HG02610 (cell line): Measurements from ENCODE around the gene URB2.
"Not testable (repeated sequence)": the region's sequence is repeated elsewhere in the genome, so short reads cannot be mapped to it uniquely, and the experiment has no call there.

ENCODE experiments used
- ATAC-seq: cut with Tn5 transposase; IDR thresholded peaks from one replicate; pipeline ENCODE4 v1.9.1; 2021; ENCODE audit warnings: mild to moderate bottlenecking, moderate library complexity; ENCODE audit not compliant: unreplicated experiment

URB2 gene

DNA sequence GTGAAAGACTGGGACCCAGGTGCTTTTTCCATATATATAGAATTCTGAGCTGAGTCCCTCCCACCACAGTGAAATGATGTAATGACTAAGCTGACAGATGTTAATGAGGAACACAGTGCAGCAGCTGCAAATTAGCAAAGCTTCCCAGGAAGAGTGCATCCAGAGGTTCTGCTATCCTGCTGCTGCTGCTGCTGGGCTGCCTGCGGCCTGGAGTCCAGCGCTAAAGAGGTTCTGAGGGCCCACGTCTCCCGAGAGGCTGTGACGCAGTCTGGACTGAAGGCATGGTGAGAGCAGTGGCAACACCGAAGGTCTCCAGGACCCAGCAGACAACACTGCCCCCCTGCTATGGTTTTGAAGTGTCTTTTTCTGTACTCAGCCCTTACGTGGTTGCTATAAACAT lies 63.9 kb downstream of the URB2 start:
- ATAC-seq, result no peak

DNA sequence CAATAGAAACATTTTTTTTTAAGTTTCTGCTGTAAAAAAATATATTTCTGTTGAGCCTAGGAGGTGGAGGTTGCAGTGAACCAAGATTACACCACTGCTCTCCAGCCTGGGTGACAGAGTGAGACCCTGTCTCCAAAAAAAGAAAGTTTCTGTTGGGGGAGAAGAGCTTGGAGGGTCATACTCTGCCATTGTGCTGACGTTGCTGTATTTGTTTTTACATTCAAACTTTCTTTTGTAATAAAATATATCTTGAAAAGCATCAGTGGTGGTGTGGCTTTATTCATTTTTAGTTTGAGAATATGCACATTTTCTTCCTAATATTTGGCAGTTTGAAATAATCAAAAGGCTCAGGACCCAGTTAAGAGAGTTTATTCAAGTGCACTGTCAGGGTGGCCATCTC lies 64.6 kb downstream of the URB2 start:
- ATAC-seq, result no peak

DNA sequence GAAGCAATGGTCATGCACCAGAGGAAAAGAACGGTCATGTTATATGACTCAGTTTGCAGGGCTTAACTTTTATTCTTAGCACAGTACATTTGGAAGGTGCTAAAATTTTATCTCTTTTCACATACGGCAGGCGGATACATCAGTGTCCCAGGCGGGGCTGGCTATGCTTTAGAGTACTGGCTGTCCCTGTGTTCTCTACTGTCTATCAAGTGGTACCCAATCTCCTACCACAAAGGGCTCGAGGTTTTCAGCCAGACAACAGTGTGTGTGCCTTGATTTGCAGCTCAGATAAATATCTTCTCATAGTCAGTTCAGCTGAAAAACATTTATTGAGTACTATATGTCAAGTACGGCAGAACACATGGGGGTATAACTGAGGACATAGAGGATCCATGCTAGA lies 65.3 kb downstream of the URB2 start:
- ATAC-seq, result no peak

DNA sequence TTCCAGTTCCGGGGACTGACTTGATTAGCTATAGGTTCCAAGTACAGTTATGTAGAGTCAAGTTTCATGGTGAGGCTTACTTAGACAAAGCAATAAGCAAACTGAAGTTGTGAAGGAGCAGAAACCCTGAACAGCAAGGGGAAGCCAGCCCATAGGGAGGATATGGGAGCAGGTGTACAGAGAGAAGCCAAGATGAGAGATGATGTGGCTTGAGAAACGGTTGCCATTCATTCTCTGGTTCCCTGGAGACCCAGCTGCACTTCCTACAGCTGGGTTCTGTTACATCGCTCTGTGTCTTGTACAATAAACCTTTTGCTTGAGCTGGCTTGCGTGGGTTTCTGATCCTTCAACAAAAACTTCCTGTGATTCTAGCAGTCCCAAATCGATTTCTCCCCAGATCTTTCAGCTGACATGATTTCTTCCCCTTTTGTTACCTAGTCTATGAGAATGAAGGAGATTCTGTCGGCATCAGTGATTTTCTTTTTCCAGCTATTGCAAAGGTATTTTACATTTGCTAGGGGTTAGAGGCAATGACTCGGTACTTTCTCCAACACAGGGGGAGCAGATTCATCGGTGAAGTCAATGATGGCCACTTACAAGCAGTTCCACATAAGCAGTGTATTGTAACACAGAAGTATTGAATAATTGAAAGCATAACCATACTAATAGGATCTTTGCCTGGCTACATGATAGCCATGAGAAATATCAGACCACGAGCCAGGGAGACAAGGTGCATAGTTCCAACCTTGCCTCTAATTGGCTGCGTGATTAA lies 67.3 kb downstream of the URB2 start:
- peak; percentile 49 for ATAC-seq

DNA sequence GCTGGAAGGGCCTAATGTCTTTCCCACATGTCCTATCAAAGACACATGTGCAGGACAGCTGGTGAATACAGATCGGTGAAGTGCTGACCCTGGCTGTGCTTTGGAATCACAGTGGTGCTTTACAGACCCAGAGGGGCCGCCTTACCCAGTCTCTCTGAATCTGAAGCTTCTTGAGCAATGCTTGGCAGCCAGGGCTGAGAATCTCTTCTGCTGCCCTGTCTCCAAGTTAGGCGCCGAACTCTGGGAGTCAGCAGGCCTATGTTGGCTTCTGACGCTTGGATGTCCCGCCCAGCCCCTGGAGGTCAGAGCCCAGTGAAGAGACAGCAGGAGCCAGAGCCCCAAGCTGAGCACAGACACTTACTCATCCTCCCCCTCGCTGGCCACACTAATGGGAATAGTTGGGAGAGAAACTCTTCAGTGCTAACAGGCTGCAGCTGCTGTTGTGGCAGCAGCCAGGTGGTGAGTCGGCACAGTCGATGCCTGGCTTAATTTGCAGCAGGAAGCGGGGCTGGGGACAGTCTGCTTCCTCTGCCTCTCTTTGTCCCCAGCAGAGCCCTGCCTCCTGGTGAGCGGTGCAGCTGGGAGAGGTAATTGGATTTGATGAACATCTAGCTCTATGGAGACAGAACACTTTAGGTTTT lies 68.1 kb downstream of the URB2 start:
- ATAC-seq, result no peak

DNA sequence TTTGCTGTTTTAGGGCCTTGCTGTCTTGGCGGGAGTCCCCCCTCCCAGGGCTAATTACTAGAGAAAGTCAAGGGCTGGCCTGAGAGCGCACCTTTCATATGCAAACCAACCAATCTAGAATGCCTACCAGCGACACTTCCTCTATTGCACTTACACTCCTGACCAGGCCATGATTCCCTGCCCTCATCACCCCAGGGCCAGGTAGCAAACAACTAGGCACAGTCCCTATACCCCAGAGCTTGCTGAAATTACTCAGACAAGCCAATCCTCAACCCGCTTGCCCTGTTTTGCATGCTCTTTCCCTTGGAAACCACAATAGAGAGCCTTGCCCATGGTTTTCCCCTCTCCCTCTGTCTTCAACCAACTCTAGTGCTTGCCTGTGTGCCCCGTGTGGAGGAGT lies 70.3 kb downstream of the URB2 start:
- ATAC-seq, result peak; percentile 41

DNA sequence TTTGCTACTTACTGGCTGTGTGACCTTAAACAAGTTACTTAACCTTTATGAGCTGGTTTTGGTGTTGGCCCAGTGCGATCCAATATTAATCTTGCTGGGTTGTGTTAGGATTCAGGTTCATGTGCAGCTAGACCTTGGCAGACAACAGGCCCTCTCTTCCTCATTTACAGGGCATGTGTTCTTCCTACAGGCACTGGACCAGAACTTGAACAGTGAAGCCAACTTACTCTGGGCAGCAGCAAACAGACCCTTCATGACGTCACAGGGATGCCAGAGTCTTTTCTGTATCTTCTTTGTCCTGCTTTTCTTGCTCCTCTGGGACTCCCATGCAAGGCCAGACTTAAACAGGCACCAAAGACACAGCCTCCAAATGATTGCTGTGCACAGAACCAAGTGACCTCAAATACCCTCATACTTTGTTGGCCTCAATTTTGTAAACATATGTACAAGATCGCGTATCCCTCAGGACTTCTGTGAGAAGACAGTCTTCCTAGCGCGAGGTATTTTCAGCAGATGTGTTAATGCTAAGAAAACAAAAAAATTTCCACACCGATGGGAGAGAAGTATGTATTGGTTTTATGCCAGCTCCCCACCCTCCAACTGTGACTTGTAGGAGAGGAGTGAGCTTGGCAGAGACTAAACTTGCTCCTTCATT lies 73.7 kb downstream of the URB2 start:
- no peak for ATAC-seq

DNA sequence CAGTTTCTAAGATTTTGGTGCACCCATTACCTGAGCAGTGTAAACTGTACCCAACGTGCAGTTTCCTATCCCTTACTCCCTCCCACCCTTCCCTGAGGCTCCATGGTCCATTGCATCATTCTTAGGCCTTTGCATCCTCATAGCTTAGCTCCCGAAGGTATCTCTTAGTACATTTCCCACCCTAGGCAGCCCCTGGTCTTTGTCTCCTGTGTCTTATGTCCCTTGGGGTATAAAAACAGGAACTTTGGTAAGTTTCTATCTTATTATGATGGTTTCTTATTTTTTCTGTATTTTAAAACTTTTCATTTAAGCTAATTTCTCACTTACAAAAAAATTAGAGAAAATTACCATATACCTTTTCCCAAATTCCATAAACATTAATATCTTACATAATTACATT lies 78.1 kb downstream of the URB2 start:
- no peak for ATAC-seq

DNA sequence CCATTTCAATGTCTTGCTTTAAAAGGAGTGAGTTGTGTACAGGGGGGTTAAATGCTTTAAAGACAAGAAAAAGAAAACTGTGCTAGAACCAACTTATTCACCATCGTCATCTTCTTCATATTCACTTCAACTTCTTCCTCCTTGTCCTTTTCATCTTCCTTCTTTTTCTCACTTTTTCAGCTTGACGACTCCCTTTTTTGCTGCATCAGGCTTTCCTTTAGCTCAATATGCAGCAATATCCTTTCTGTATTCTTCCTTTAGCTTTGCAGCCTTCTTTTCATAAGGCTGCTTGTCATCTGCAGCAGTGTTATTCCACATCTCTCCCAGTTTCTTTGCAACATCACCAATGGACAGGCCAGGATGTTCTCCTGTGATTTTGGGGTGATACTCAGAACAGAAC lies 79.1 kb downstream of the URB2 start:
- ATAC-seq, result not testable (repeated sequence)

DNA sequence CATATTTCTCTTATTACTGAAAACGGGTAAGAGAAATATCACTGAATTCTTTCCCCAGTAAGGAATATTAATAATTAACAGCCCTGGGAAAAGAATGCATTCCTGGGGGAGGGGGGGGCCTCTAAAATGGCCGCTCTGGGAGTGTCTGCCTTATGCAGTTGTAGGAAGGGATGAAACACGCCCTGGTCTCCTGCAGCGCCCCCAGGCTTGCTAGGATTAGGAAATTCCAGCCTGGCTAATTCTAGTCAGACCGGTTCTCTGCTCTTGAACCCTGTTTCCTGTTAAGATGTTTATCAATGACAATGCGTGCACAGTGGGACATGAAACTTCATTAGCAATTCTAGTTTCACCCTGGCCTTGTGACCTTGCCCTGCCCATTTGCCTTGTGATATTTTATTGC lies 81.1 kb downstream of the URB2 start:
- not testable (repeated sequence) for ATAC-seq

DNA sequence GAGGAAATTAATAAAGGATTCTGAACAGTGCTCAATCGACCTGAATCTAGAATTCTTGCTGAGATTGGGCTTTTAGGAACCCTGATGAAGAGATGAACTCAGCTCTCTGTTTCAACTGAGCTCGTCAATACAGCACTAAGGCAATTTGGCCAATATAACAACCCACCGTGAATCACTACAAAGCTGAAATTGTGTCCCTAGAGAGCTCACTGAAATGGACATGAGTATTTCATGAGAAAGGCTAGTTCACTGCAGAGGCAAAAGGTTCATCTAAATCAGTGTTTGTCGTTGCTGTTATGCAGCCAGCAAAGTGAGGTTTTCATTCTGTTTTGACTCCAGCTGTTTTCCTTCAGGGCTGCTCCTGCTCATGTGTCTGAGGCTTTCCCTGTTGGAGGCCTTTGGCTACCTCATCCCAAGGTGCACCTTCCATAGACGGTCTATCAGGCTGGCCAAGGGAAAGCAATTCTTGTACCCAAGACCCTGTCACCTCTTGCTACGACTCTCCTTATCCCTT lies 83.5 kb downstream of the URB2 start:
- no peak for ATAC-seq
